ENCODE data around the gene TEPSIN.
"Not testable (repeated sequence)": the region's sequence is repeated elsewhere in the genome, so short reads cannot be mapped to it uniquely, and the experiment has no call there.

The TEPSIN gene

GRCh38 chr17:81234940-81235821, 3.7 kb downstream of the TEPSIN start:
- no peak for DNase-seq

- no peak for DNase-seq
Observed at GRCh38 chr17:81234506-81234855, 4.4 kb downstream of the TEPSIN start.

- DNase-seq, result no peak
Observed at GRCh38 chr17:81233811-81234505, 4.9 kb downstream of the TEPSIN start.

GRCh38 chr17:81233316-81233715, 5.5 kb downstream of the TEPSIN start:
- no peak for DNase-seq

GRCh38 chr17:81232616-81233241, 6.1 kb downstream of the TEPSIN start:
- no peak for DNase-seq

GRCh38 chr17:81231766-81232581, 6.9 kb downstream of the TEPSIN start:
- no peak for DNase-seq

- no peak for DNase-seq
Observed at GRCh38 chr17:81231121-81231645, 7.7 kb downstream of the TEPSIN start.

GRCh38 chr17:81230043-81230820, 8.6 kb downstream of the TEPSIN start:
- no peak for DNase-seq

GRCh38 chr17:81229666-81229920, 9.3 kb downstream of the TEPSIN start:
- DNase-seq, result no peak

- DNase-seq, result no peak
Observed at GRCh38 chr17:81228834-81229665, 9.8 kb downstream of the TEPSIN start.

- DNase-seq, result no peak
Observed at GRCh38 chr17:81228420-81228819, 10.4 kb downstream of the TEPSIN start.

- DNase-seq, result not testable (repeated sequence)
Observed at GRCh38 chr17:81227630-81228029, 11.2 kb downstream of the TEPSIN start.

- DNase-seq, result no peak
Observed at GRCh38 chr17:81223762-81224130, 15.1 kb downstream of the TEPSIN start.

GRCh38 chr17:81222906-81223761, 15.7 kb downstream of the TEPSIN start, which contains the start of gene CEP131:
TSS of gene CEP131 (minus strand) at chr17:81222965. CDS start at chr17:81220056, 2,909 bp downstream.
- DNase-seq, result peak; percentile 98

- no peak for DNase-seq
Observed at GRCh38 chr17:81222620-81222905, 16.3 kb downstream of the TEPSIN start.

GRCh38 chr17:81221842-81222619, 16.8 kb downstream of the TEPSIN start:
- DNase-seq, result no peak

GRCh38 chr17:81221371-81221841, 17.4 kb downstream of the TEPSIN start:
- DNase-seq, result no peak

- no peak for DNase-seq
Observed at GRCh38 chr17:81219476-81220180, 19.2 kb downstream of the TEPSIN start.

- no peak for DNase-seq
Observed at GRCh38 chr17:81218991-81219390, 19.9 kb downstream of the TEPSIN start.
